NCI-H1105 (cell line): ENCODE measurements around the gene MYO1D.
"Not testable (repeated sequence)": the region's sequence is repeated elsewhere in the genome, so short reads cannot be mapped to it uniquely, and the experiment has no call there.

Experiments
- DNase-seq: peaks from one replicate; lab custom pipeline; 2025; lab: John Stamatoyannopoulos, UW

The MYO1D gene

GRCh38 chr17:32528825-32529224 is 348.1 kb downstream of the MYO1D start:
- DNase-seq = no peak

- DNase-seq = no peak
Measured at GRCh38 chr17:32527146-32527545, 349.8 kb downstream of the MYO1D start.

- DNase-seq = no peak
Measured at GRCh38 chr17:32525122-32525521, 351.8 kb downstream of the MYO1D start.

DNA sequence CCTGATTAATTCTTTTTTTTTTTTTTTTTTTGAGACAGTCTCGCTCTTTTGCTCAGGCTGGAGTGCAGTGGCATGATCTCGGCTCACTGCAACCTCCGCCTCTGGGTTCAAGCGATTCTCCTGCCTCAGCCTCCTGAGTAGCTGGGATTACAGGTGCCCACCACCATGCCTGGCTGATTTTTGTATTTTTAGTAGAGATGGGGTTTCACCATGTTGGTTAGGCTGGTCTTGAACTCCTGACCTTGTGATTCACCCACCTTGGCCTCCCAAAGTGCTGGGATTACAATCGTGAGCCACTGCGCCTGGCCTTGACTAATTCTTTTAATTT is 352.4 kb downstream of the MYO1D start:
- DNase-seq = not testable (repeated sequence)

GRCh38 chr17:32523827-32524552 is 352.9 kb downstream of the MYO1D start:
- no peak for DNase-seq

DNA sequence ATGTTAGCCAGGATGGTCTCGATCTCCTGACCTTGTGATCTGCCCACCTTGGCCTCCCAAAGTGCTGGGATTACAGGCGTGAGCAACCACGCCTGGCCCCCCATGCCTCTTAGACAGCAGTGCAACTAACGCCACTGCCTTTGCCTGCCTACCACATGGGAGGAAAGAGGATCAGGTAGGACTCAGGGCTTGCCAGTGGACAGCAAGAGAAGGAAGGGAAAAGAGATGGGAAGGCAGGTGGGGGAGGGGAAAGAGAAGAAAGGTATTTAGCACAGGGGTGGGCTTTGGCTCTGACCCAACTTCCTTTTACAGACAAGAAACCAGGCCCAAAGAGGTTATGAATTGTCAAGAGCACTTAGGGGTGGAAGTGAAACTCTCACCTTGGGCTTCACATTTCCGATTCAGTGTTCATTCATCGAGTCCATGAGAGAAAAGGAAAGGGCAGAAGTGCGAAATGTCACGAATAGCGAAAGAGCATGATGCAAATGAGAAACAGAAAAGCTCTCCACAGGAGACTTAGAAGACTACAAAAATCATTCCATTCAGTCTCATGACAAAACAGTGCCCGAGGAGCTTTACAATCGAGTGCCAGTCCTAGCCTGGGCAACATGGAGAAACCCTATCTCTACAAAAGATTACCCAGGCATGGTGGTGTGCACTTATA is 353.8 kb downstream of the MYO1D start:
- DNase-seq = no peak

GRCh38 chr17:32520737-32521404 is 356.1 kb downstream of the MYO1D start:
- no peak for DNase-seq

DNA sequence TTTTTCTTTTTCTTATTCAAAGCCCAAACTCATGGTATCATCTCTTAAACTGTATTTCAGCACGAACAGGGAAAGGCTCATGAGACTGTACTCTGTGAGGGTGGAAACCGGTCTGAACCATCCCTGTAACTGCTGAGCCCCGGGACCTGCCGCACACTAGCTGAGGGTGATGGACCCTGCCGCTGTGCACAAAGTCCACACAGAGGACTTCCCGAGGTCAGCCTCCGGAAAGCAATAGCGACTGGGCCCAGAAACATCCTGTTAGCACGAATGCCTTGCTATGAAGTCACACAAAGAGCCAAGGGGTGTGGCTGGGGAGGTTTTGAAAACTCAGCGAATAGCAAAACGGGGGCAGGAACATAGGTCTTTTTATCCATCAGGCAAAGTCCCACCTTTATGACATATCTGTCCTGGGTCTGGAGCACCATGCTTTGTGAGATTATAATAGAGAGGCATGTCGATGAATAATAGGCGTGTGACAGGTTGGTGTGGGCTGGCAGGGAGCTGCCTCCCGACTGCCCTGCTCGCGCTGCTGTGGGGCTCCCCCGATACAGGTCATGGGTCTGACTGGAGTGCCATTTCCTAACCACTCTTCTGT is 356.7 kb downstream of the MYO1D start:
- DNase-seq = no peak

DNA sequence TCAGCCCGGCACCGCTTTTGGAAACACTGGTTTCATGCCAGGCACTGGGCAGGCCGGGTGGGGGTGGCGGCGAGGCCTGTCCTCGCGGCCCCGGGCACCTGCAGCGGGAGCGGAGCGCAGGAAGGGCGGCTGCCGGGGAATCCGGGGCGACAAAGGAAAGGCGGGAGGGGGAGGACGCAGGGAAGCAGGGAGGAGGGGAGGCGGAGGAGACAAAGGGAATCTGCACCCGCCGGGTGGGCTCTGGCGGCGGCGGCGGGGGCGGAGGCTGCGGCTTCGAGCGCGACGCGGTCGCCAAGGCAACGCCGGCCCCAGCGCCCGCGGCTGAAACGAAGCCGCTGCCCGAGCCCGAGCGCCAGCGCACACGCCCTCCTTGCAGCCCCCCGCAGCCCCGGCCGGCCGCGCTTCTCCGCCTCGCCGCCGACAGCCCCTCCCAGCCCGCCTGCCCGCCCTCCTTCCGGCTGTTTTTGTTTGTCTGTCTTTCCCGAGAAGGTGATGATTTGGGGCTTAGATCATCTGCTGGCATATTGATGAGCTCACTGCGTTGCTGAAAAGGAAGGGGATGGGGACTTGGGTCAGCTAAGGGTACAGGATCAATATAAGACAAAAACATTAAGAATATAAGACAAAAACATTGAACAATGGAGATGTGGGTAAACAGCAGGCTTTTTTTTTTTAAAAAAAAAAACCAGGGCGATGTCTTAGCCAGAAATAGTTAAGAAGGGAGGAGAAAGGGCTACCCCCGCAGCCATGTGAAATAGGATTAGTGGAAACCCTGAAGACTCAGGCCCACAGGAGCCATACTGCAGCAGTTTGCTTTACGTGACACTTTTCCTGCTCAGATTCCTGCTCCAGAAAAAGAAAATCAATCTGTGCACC is 357.5 kb downstream of the MYO1D start:
- DNase-seq = peak; percentile 83

DNA sequence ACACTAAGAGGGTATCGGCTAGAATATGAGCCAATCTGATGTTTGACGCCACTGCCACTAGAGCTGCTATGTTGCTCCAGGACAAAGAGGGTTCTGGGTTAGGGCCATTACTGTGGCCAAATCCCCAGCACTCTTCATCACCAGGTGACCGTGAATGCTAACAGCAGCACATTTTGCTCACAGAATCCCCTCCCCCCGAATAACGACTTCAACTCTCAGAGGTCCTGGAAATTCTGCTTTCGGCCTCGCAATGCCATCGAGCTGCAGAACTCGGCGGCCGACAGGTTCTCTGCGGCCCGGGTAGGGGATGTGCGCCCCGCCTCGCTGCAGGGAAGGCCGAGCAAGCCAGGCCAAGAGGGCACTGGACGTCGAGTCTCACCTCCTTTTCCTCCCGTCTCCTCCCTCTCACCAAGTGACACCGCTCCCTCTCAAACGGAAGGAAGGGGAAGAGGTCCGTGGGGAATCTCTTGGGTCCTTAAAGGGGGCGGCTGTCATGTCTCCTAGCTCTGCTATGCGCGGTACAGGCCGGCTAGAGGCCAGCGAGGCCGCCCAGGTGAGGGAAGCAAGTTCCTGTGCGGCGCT is 358.2 kb downstream of the MYO1D start:
- no peak for DNase-seq

DNA sequence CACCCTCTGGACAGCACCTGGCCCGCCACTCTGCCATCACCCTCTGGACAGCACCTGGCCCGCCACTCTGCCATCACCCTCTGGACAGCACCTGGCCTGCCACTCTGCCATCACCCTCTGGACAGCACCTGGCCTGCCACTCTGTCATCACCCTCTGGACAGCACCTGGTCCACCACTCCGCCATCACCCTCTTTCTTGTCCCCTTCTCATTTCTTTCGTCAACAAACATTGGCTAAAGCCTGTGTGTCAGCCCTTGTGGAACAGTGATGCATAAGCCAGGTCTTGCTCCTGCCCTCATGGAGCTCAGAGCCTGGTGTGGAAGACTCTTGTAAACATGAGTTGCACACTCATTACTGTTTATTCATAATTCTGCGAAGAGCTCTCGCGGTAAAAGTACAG is 358.9 kb downstream of the MYO1D start:
- DNase-seq = no peak

GRCh38 chr17:32516940-32517701 is 359.8 kb downstream of the MYO1D start:
- no peak for DNase-seq

GRCh38 chr17:32516450-32516849 is 360.5 kb downstream of the MYO1D start:
- DNase-seq = peak; percentile 85

GRCh38 chr17:32515677-32516383 is 361.1 kb downstream of the MYO1D start:
- no peak for DNase-seq

DNA sequence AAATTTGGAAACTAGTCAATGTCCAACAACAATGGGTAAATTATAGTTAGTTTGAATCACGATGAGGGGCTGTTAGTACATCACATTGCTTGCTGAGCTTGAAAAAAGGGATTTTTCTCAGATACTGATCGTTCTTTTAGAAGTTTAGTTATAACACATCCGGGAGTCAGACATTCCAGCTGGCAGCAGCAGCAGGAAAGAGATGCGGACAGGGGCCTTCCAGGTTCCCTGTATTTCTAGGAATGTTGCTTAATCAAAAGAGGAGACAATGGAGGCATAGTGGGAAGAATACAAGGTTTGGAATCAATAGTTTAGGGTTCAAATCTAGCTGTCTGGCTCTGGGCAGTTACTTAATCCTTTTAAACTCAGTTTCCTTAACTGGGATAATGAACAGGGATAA is 362.3 kb downstream of the MYO1D start:
- DNase-seq = no peak

- no peak for DNase-seq
Measured at GRCh38 chr17:32513579-32513978, 363.3 kb downstream of the MYO1D start.

GRCh38 chr17:32512328-32512727 is 364.6 kb downstream of the MYO1D start:
- DNase-seq = no peak

DNA sequence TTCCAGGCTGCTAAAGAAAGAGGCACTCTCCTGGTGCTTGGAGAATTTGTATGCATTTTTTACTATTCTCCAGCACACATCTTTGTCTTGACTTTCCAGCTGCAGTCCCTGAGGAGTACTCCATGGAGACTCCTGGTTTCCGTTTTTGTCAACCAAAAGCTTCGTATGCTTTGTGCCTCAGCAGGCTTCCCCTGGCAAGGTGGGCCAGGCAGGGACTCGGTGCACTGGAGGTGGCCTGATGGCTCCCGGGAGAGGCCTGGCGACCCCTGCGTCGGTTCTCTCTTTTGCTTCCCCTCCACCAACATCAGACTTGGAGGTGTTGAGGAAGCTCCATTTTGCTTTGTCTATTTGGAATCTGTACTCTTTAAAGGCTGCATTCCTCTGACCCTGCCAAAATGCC is 366.5 kb downstream of the MYO1D start:
- DNase-seq = no peak

- DNase-seq = no peak
Measured at GRCh38 chr17:32508926-32509325, 368.0 kb downstream of the MYO1D start.
